T-helper 17 cell (primary cell): ENCODE data around the gene GULP1. TPM values are rescaled to one million over a fixed set of nuclear protein-coding genes. Genes with fewer than 3 reads are reported as not detected.
"Not testable (repeated sequence)": the region's sequence is repeated elsewhere in the genome, so short reads cannot be mapped to it uniquely, and the experiment has no call there.

Source experiments
- ATAC-seq: fragments of 150-1000 bp; cut with Tn5 transposase; 2 replicates; pipeline ENCODE4 v1.10.0; 2021; ENCODE audit warnings: mild to moderate bottlenecking, moderate library complexity
- DNase-seq, 3 donors: peaks; one replicate each; pipeline versions ENCODE4 v3.0.0 to v3.0.0-alpha.2; 2020 to 2021
- H3K9me3 ChIP-seq: one replicate; pipeline ENCODE4 v1.7.0; 2013; ENCODE audit warnings: low read length, mild to moderate bottlenecking; ENCODE audit not compliant: control insufficient read depth, poor library complexity, severe bottlenecking
- H3K27ac Mint-ChIP-seq: one replicate; pipeline ENCODE4 v1.8.0; 2022; ENCODE audit warnings: mild to moderate bottlenecking, moderate library complexity, mixed read lengths
- H3K27me3 Mint-ChIP-seq: one replicate; pipeline ENCODE4 v1.8.0; 2022; ENCODE audit warnings: mixed read lengths
- H3K36me3 Mint-ChIP-seq: one replicate; pipeline ENCODE4 v1.8.0; 2022; ENCODE audit warnings: low read depth, mixed read lengths
- H3K4me1 Mint-ChIP-seq: one replicate; pipeline ENCODE4 v1.8.0; 2022; ENCODE audit warnings: mild to moderate bottlenecking, mixed read lengths
- H3K4me3 Mint-ChIP-seq: one replicate; pipeline ENCODE4 v1.8.0; 2022; ENCODE audit warnings: mild to moderate bottlenecking, moderate library complexity, mixed read lengths
- total RNA-seq, 4 donors: library from RNA in 2 of 4; stranded (reverse) in 2 of 4; gene quantifications; one replicate each; pipeline ENCODE4 v1.2.3 and lab custom pipeline; 2022 to 2026

Gene GULP1
- total RNA-seq, 2 donors from 2014 or later, result not detected

- H3K4me3 Mint-ChIP-seq, result no peak overlapping the region
- peaks cover 8% of the 10 kb centered on the region for H3K27me3 Mint-ChIP-seq
- no peaks in the 10 kb centered on the region for H3K4me1 Mint-ChIP-seq
- no peaks in the 10 kb centered on the region for H3K36me3 Mint-ChIP-seq
- no peak for DNase-seq
- no peaks in the 10 kb centered on the region for H3K9me3 ChIP-seq
- no peak overlapping the region for H3K27ac Mint-ChIP-seq
- ATAC-seq, result no peak
Observed at GRCh38 chr2:188297978-188298377, 6.3 kb downstream of the GULP1 start.

GRCh38 chr2:188298937-188299371, 7.3 kb downstream of the GULP1 start:
- H3K9me3 ChIP-seq, DNase-seq, H3K36me3 Mint-ChIP-seq, H3K4me1 Mint-ChIP-seq, H3K27ac Mint-ChIP-seq, H3K27me3 Mint-ChIP-seq, ATAC-seq, H3K4me3 Mint-ChIP-seq: not testable (repeated sequence)

- Mint-ChIP-seq H3K36me3 (no peaks in the 10 kb centered on the region), H3K27ac (no peak overlapping the region), H3K27me3 (no peaks in the 10 kb centered on the region), H3K4me1 (no peaks in the 10 kb centered on the region), H3K4me3 (no peak overlapping the region)
- no peak for ATAC-seq
- no peak for DNase-seq
- no peaks in the 10 kb centered on the region for H3K9me3 ChIP-seq
Observed at GRCh38 chr2:188303363-188304031, 11.8 kb downstream of the GULP1 start.

GRCh38 chr2:188305271-188305670, 13.6 kb downstream of the GULP1 start:
- Mint-ChIP-seq H3K4me1 (no peaks in the 10 kb centered on the region), H3K4me3 (no peak overlapping the region), H3K27ac (no peak overlapping the region), H3K27me3 (no peaks in the 10 kb centered on the region), H3K36me3 (no peaks in the 10 kb centered on the region)
- no peak for ATAC-seq
- H3K9me3 ChIP-seq, result no peaks in the 10 kb centered on the region
- no peak for DNase-seq

GRCh38 chr2:188306271-188306670, 14.6 kb downstream of the GULP1 start:
- no peak for DNase-seq
- no peak for ATAC-seq
- no peaks in the 10 kb centered on the region for H3K9me3 ChIP-seq
- Mint-ChIP-seq H3K27me3 (no peaks in the 10 kb centered on the region), H3K4me3 (no peak overlapping the region), H3K27ac (no peak overlapping the region), H3K36me3 (no peaks in the 10 kb centered on the region), H3K4me1 (no peaks in the 10 kb centered on the region)

GRCh38 chr2:188307850-188308283, 16.2 kb downstream of the GULP1 start:
- ATAC-seq (no peak), DNase-seq (no peak)
- no peak overlapping the region for H3K4me3 Mint-ChIP-seq
- H3K27me3 Mint-ChIP-seq, result no peaks in the 10 kb centered on the region
- H3K9me3 ChIP-seq, result no peaks in the 10 kb centered on the region
- no peak overlapping the region for H3K27ac Mint-ChIP-seq
- no peaks in the 10 kb centered on the region for H3K4me1 Mint-ChIP-seq
- H3K36me3 Mint-ChIP-seq, result no peaks in the 10 kb centered on the region

GRCh38 chr2:188308483-188308882, 16.8 kb downstream of the GULP1 start:
- no peak for DNase-seq
- Mint-ChIP-seq H3K4me3 (no peak overlapping the region), H3K27ac (no peak overlapping the region), H3K27me3 (no peaks in the 10 kb centered on the region), H3K36me3 (no peaks in the 10 kb centered on the region), H3K4me1 (no peaks in the 10 kb centered on the region)
- no peaks in the 10 kb centered on the region for H3K9me3 ChIP-seq
- no peak for ATAC-seq

- H3K27ac Mint-ChIP-seq, result no peak overlapping the region
- no peaks in the 10 kb centered on the region for H3K27me3 Mint-ChIP-seq
- no peak for DNase-seq
- no peak overlapping the region for H3K4me3 Mint-ChIP-seq
- no peak for ATAC-seq
- no peaks in the 10 kb centered on the region for H3K36me3 Mint-ChIP-seq
- no peaks in the 10 kb centered on the region for H3K9me3 ChIP-seq
- H3K4me1 Mint-ChIP-seq, result no peaks in the 10 kb centered on the region
Observed at GRCh38 chr2:188309364-188309763, 17.7 kb downstream of the GULP1 start.

- H3K4me1 Mint-ChIP-seq, result no peaks in the 10 kb centered on the region
- H3K27ac Mint-ChIP-seq, result no peak overlapping the region
- DNase-seq, result no peak
- H3K4me3 Mint-ChIP-seq, result no peak overlapping the region
- no peaks in the 10 kb centered on the region for H3K9me3 ChIP-seq
- H3K27me3 Mint-ChIP-seq, result no peaks in the 10 kb centered on the region
- no peaks in the 10 kb centered on the region for H3K36me3 Mint-ChIP-seq
- ATAC-seq, result no peak
Observed at GRCh38 chr2:188314314-188315054, 22.8 kb downstream of the GULP1 start.

GRCh38 chr2:188315750-188316149, 24.1 kb downstream of the GULP1 start:
- no peaks in the 10 kb centered on the region for H3K36me3 Mint-ChIP-seq
- no peak overlapping the region for H3K27ac Mint-ChIP-seq
- no peaks in the 10 kb centered on the region for H3K9me3 ChIP-seq
- H3K27me3 Mint-ChIP-seq, result no peaks in the 10 kb centered on the region
- ATAC-seq (no peak), DNase-seq (no peak)
- H3K4me1 Mint-ChIP-seq, result no peaks in the 10 kb centered on the region
- H3K4me3 Mint-ChIP-seq, result no peak overlapping the region

GRCh38 chr2:188316342-188316741, 24.7 kb downstream of the GULP1 start:
- H3K4me3 Mint-ChIP-seq, result no peak overlapping the region
- DNase-seq, result no peak

GRCh38 chr2:188316791-188317423, 25.2 kb downstream of the GULP1 start:
- no peak for ATAC-seq
- Mint-ChIP-seq H3K27me3 (no peaks in the 10 kb centered on the region), H3K4me1 (no peaks in the 10 kb centered on the region), H3K36me3 (no peaks in the 10 kb centered on the region), H3K27ac (no peak overlapping the region), H3K4me3 (no peak overlapping the region)
- no peak for DNase-seq
- H3K9me3 ChIP-seq, result no peaks in the 10 kb centered on the region

More at GRCh38 chr2:188316342-188316741, 24.7 kb downstream of the GULP1 start:
- no peak overlapping the region for H3K27ac Mint-ChIP-seq
- no peak for ATAC-seq
- no peaks in the 10 kb centered on the region for H3K9me3 ChIP-seq
- H3K4me1 Mint-ChIP-seq, result no peaks in the 10 kb centered on the region
- no peaks in the 10 kb centered on the region for H3K36me3 Mint-ChIP-seq
- H3K27me3 Mint-ChIP-seq, result no peaks in the 10 kb centered on the region

GRCh38 chr2:188318161-188318749, 26.6 kb downstream of the GULP1 start:
- ATAC-seq, result no peak

More at GRCh38 chr2:188318161-188318749, 26.6 kb downstream of the GULP1 start:
- Mint-ChIP-seq H3K27ac (no peak overlapping the region), H3K4me3 (no peak overlapping the region), H3K4me1 (no peaks in the 10 kb centered on the region), H3K36me3 (no peaks in the 10 kb centered on the region), H3K27me3 (no peaks in the 10 kb centered on the region)
- no peak for DNase-seq
- no peaks in the 10 kb centered on the region for H3K9me3 ChIP-seq
